ENCODE results near the gene SHROOM3. TPM values are rescaled to one million over a fixed set of nuclear protein-coding genes. Genes with fewer than 3 reads are reported as not detected.

Gene SHROOM3
- polyA plus RNA-seq, 1 donor from 2014 or later = 2.7 TPM

- Histone ChIP-seq H3K36me3 (ENCODE audit: insufficient read depth, low read length) (no peaks in the 10 kb centered on the region), H3K9ac (ENCODE audit: low read length) (no peak overlapping the region), H3K79me2 (replicated peaks; ENCODE audit: insufficient read depth, low read length) (no peaks in the 10 kb centered on the region), H3K27me3 (ENCODE audit: insufficient read depth, low read depth, low read length) (no peaks in the 10 kb centered on the region), H3K9me2 (ENCODE audit: insufficient read depth, low read length) (no peaks in the 10 kb centered on the region), H3K27ac (ENCODE audit: low read length) (no peak overlapping the region), H3F3A (ENCODE audit: insufficient read depth, low read length, poor library complexity, severe bottlenecking) (no peaks in the 10 kb centered on the region), H3K4me2 (ENCODE audit: low read length) (no peak overlapping the region), H3K9me3 (ENCODE audit: low read length) (no peaks in the 10 kb centered on the region), H3K4me3 (ENCODE audit: low read length) (no peak overlapping the region), H2AFZ (ENCODE audit: low read depth, low read length) (no peak overlapping the region), H4K20me1 (ENCODE audit: insufficient read depth) (no peaks in the 10 kb centered on the region)
- TF ChIP-seq MXI1 (conservative IDR thresholded peaks at IDR 0.05; ENCODE audit: poor library complexity, severe bottlenecking) (no peak), RAD21 (conservative IDR thresholded peaks at IDR 0.05) (no peak), EP300 (conservative IDR thresholded peaks at IDR 0.05; ENCODE audit: poor library complexity, severe bottlenecking) (no peak), TAF1 (IDR thresholded peaks at IDR 0.05; ENCODE audit: low read depth) (no peak), CTCF (IDR thresholded peaks at IDR 0.05; ENCODE audit: poor library complexity, severe bottlenecking) (no peak), EZH2 (IDR thresholded peaks at IDR 0.05; ENCODE audit: borderline replicate concordance, insufficient read depth, low read length, poor library complexity, severe bottlenecking) (no peak), REST (IDR thresholded peaks at IDR 0.05; ENCODE audit: borderline replicate concordance) (no peak), SMC3 (conservative IDR thresholded peaks at IDR 0.05; ENCODE audit: poor library complexity) (no peak), POLR2AphosphoS5 (IDR thresholded peaks at IDR 0.05) (no peak)
Measured at GRCh38 chr4:76407440-76408119, 27.4 kb upstream of the SHROOM3 start.

- H3K27ac ChIP-seq (ENCODE audit: low read length) = no peak overlapping the region
- H3K9me2 ChIP-seq (ENCODE audit: insufficient read depth, low read length) = no peaks in the 10 kb centered on the region
- H3K27me3 ChIP-seq (ENCODE audit: insufficient read depth, low read depth, low read length) = no peaks in the 10 kb centered on the region
- H3K36me3 ChIP-seq (ENCODE audit: insufficient read depth, low read length) = no peaks in the 10 kb centered on the region
- H3K9ac ChIP-seq (ENCODE audit: low read length) = no peak overlapping the region
- H3K9me3 ChIP-seq (ENCODE audit: low read length) = no peaks in the 10 kb centered on the region
- H2AFZ ChIP-seq (ENCODE audit: low read depth, low read length) = no peak overlapping the region
- H3K4me2 ChIP-seq (ENCODE audit: low read length) = no peak overlapping the region
- no peaks in the 10 kb centered on the region for H4K20me1 ChIP-seq (ENCODE audit: insufficient read depth)
- TF ChIP-seq EP300 (conservative IDR thresholded peaks at IDR 0.05; ENCODE audit: poor library complexity, severe bottlenecking) (no peak), RAD21 (conservative IDR thresholded peaks at IDR 0.05) (no peak), MXI1 (conservative IDR thresholded peaks at IDR 0.05; ENCODE audit: poor library complexity, severe bottlenecking) (no peak), REST (IDR thresholded peaks at IDR 0.05; ENCODE audit: borderline replicate concordance) (no peak), SMC3 (conservative IDR thresholded peaks at IDR 0.05; ENCODE audit: poor library complexity) (no peak), CTCF (IDR thresholded peaks at IDR 0.05; ENCODE audit: poor library complexity, severe bottlenecking) (no peak), TAF1 (IDR thresholded peaks at IDR 0.05; ENCODE audit: low read depth) (no peak), POLR2AphosphoS5 (IDR thresholded peaks at IDR 0.05) (no peak), EZH2 (IDR thresholded peaks at IDR 0.05; ENCODE audit: borderline replicate concordance, insufficient read depth, low read length, poor library complexity, severe bottlenecking) (no peak)
- no peak overlapping the region for H3K4me3 ChIP-seq (ENCODE audit: low read length)
- no peaks in the 10 kb centered on the region for H3K79me2 ChIP-seq (replicated peaks; ENCODE audit: insufficient read depth, low read length)
- H3F3A ChIP-seq (ENCODE audit: insufficient read depth, low read length, poor library complexity, severe bottlenecking) = no peaks in the 10 kb centered on the region
Measured at GRCh38 chr4:76410636-76411035, 24.4 kb upstream of the SHROOM3 start.

Data from neural cell (in vitro differentiated cells).